GM12872 (cell line): ENCODE data around the gene SMYD2.

Experiments
- TF ChIP-seq, protein P1 (sequence below): IDR thresholded peaks from 3 replicates; pipeline ENCODE4 v1.5.1; 2011; ENCODE audit warnings: low read depth, mild to moderate bottlenecking, low read length, moderate library complexity; ENCODE audit not compliant: insufficient read depth

Gene SMYD2

DNA sequence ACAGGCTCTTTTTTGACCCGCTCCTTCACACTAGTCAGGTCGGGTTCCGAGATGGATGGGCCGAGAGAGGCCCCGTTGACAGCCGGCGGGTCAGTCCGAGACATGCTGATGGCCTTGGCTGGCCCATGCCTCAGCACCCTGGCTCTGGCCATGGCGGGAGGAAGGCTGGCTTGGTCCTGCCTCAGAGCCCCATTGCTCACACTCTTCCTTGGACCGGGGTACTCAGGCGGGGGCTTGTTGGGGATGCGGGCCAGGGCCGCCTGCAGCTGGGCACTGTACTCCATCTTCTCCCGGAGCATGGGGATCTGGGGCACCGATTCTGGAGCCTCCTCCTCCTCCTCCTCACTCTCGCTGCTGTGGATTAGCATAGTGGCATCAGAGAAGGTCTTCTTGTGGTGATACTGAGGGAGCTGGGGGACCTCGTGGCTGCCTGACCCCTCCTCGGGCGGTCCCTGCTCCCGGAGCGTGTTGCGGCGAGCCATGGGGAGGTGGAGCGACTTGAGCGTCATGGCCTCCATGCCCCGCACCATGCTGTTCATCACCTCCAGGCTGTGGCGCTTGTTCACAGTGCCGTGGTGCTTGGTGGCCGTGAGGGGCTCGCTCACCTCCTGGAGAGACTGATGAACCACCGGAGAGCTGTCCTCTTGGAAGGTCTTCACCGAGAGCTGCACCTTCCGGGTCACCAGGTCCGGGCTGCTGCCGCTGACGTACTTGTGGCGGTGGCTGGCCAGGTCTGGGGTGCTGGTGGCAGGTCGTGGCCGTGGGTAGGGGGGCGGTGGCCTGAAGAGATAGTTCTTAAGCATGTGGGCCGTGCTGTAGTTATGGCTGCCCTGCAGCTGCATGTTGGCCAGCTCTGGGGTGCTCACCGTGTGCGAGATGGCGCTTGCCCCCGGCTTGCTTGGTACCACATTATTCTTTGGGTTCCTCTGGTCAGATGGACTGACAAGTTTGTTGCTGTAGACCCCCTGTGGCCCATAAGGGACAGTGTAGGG, 102.7 kb downstream of the SMYD2 start:
- TF ChIP-seq, protein P1, sequence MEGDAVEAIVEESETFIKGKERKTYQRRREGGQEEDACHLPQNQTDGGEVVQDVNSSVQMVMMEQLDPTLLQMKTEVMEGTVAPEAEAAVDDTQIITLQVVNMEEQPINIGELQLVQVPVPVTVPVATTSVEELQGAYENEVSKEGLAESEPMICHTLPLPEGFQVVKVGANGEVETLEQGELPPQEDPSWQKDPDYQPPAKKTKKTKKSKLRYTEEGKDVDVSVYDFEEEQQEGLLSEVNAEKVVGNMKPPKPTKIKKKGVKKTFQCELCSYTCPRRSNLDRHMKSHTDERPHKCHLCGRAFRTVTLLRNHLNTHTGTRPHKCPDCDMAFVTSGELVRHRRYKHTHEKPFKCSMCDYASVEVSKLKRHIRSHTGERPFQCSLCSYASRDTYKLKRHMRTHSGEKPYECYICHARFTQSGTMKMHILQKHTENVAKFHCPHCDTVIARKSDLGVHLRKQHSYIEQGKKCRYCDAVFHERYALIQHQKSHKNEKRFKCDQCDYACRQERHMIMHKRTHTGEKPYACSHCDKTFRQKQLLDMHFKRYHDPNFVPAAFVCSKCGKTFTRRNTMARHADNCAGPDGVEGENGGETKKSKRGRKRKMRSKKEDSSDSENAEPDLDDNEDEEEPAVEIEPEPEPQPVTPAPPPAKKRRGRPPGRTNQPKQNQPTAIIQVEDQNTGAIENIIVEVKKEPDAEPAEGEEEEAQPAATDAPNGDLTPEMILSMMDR = no peak

DNA sequence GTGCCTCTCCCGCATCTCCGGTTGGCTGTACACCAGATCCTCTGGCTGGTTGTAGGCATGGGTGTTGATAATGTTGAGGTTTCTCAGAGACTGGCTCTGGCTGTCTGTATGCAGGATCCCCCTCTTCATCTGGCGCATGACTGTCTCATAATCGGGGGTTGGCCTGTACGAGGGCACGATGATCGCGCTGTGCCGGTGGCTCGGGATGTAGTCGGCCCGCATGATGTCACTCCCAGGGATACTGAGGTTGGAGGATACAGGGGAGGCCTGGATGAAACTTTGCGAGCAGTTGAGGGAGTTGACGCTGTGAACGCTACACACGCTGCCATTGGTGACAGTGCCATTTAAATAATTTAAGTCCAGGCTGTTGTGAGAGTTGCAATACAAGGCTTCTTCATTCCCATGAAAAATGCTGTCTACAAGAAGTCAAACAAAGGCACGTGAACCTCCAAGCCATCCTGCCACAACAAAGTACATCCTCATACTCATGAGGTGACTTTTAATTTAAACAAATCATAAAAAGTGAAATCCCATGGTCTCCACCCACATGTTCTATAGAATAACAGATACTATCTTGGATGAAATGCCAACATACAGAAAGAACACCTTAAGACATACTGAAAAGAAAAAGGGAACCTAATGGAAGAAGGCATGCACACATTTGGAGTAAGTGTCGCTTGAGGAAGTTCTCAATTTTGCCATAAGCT, 103.6 kb downstream of the SMYD2 start:
- TF ChIP-seq, protein P1 = no peak

DNA sequence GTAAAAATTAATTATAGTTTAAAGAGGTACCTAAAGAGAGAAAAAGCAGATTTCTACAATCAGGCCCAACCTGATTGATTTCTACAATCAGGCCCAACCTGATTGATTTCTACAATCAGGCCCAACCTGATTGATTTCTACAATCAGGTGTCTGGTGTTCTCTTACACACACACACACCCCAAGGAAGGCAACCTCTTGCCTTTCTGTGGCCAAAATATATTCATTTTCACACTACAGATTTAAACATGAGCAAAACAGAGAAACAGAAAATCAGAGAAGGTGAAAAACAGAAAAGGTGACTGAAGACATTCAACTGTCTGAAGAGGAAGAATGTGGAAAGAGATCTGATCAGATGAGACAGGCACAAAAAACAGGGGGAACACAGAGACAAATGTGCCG, 104.5 kb downstream of the SMYD2 start:
- TF ChIP-seq, protein P1 = no peak

DNA sequence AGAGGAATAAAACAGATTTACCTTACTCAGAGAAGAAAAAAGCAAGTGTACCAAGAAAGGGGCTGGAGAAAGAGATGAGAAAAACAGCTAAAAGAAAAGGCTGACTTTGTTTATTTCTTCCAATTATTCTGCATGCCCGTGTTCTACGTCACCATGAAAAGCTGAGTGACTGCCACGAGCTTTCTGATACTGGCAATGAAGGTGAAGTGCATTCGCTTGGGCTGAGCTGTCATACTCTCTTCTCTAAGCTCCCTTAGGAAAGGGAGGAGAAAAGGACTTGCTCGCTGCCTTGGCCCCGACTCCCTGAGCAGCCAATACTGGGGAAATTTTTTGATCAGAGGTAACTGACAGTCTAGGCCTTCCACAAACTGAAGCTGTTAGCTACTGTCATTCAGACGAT, 105.4 kb downstream of the SMYD2 start:
- TF ChIP-seq, protein P1 = no peak
